H9 (cell line): Measurements from ENCODE around the gene DHRS4L2. TPM values are rescaled to one million over a fixed set of nuclear protein-coding genes. Genes with fewer than 3 reads are reported as not detected.
"Not testable (repeated sequence)": the region's sequence is repeated elsewhere in the genome, so short reads cannot be mapped to it uniquely, and the experiment has no call there.

Experiments used
- DNase-seq: peaks from one replicate; pipeline ENCODE4 v3.0.0-alpha.2; 2017
- H2AFZ ChIP-seq: one replicate; pipeline ENCODE4 v1.6.1; 2013; ENCODE audit warnings: mild to moderate bottlenecking, low read length, control low read depth, moderate library complexity
- H2AK5ac ChIP-seq: 2 replicates; pipeline ENCODE4 v1.6.1; 2013; ENCODE audit warnings: low read length, control low read depth, mixed read lengths; ENCODE audit not compliant: insufficient read length
- H2BK120ac ChIP-seq: one replicate; pipeline ENCODE4 v1.6.1; 2013; ENCODE audit warnings: low read depth, mild to moderate bottlenecking, low read length, control low read depth, inconsistent platforms; ENCODE audit not compliant: poor library complexity, severe bottlenecking
- H2BK12ac ChIP-seq: 2 replicates; pipeline ENCODE4 v1.6.1; 2013; ENCODE audit warnings: low read length, control low read depth, mixed read lengths, low read depth; ENCODE audit not compliant: insufficient read length
- H2BK15ac ChIP-seq: 2 replicates; pipeline ENCODE4 v1.6.1; 2013; ENCODE audit warnings: low read depth, low read length, control low read depth
- H2BK20ac ChIP-seq: one replicate; pipeline ENCODE4 v1.6.1; 2013; ENCODE audit warnings: low read depth, mild to moderate bottlenecking, low read length, control low read depth, inconsistent platforms; ENCODE audit not compliant: poor library complexity, severe bottlenecking
- H2BK5ac ChIP-seq: 2 replicates; pipeline ENCODE4 v1.6.1; 2013; ENCODE audit warnings: low read length, control low read depth, mixed read lengths; ENCODE audit not compliant: insufficient read length
- H3K14ac ChIP-seq: 2 replicates; pipeline ENCODE4 v1.6.1; 2013; ENCODE audit warnings: low read length, control low read depth; ENCODE audit not compliant: insufficient read depth
- H3K18ac ChIP-seq: 2 replicates; pipeline ENCODE4 v1.6.1; 2013; ENCODE audit warnings: low read depth, mild to moderate bottlenecking, mixed read lengths, low read length, control low read depth; ENCODE audit not compliant: insufficient read length
- H3K23ac ChIP-seq: 2 replicates; pipeline ENCODE4 v1.6.1; 2013; ENCODE audit warnings: low read length, control low read depth, mixed read lengths, low read depth; ENCODE audit not compliant: insufficient read length
- H3K23me2 ChIP-seq: 2 replicates; pipeline ENCODE4 v1.6.1; 2013; ENCODE audit warnings: low read depth, mild to moderate bottlenecking, mixed read lengths, low read length, control low read depth; ENCODE audit not compliant: insufficient read length, poor library complexity, severe bottlenecking
- H3K27ac ChIP-seq: 2 replicates; pipeline ENCODE4 v1.5.1; 2013; ENCODE audit warnings: low read length, control low read depth, mixed read lengths, low read depth; ENCODE audit not compliant: insufficient read length
- H3K27me3 ChIP-seq: 2 replicates; pipeline ENCODE4 v1.6.1; 2013; ENCODE audit warnings: low read length, control low read depth, inconsistent platforms; ENCODE audit not compliant: insufficient read depth
- H3K4ac ChIP-seq: 2 replicates; pipeline ENCODE4 v1.6.1; 2013; ENCODE audit warnings: low read depth, mild to moderate bottlenecking, control low read depth, inconsistent platforms, low read length, moderate library complexity
- H3K4me1 ChIP-seq: 2 replicates; pipeline ENCODE4 v1.6.1; 2013; ENCODE audit warnings: low read length, control low read depth, inconsistent platforms; ENCODE audit not compliant: insufficient read depth
- H3K4me2 ChIP-seq: 2 replicates; pipeline ENCODE4 v1.6.1; 2013; ENCODE audit warnings: low read length, control low read depth, mixed read lengths; ENCODE audit not compliant: insufficient read length, insufficient read depth
- H3K56ac ChIP-seq: 2 replicates; pipeline ENCODE4 v1.6.1; 2013; ENCODE audit warnings: low read depth, mild to moderate bottlenecking, mixed read lengths, low read length, control low read depth; ENCODE audit not compliant: insufficient read length
- H3K79me1 ChIP-seq: 2 replicates; pipeline ENCODE4 v1.6.1; 2013; ENCODE audit warnings: low read depth, mild to moderate bottlenecking, moderate library complexity, low read length, control low read depth, inconsistent platforms; ENCODE audit not compliant: insufficient read depth, poor library complexity, severe bottlenecking
- H3K79me2 ChIP-seq: 2 replicates; pipeline ENCODE4 v1.6.1; 2013; ENCODE audit warnings: low read length, control low read depth, inconsistent platforms; ENCODE audit not compliant: insufficient read depth
- H3K9ac ChIP-seq: 2 replicates; pipeline ENCODE4 v1.6.1; 2013; ENCODE audit warnings: low read length, control low read depth, mixed read lengths; ENCODE audit not compliant: insufficient read length; ENCODE audit errors: extremely low read depth
- H3K9me3 ChIP-seq: one replicate; pipeline ENCODE4 v1.6.1; 2013; ENCODE audit warnings: low read depth, low read length, inconsistent platforms; ENCODE audit not compliant: control insufficient read depth
- H3T11ph ChIP-seq: one replicate; pipeline ENCODE4 v1.6.1; 2013; ENCODE audit warnings: mild to moderate bottlenecking, low read length, control low read depth, inconsistent platforms
- H4K20me1 ChIP-seq: one replicate; pipeline ENCODE4 v1.6.1; 2013; ENCODE audit not compliant: control insufficient read depth, insufficient read length, insufficient read depth
- H4K5ac ChIP-seq: 2 replicates; pipeline ENCODE4 v1.6.1; 2013; ENCODE audit warnings: low read depth, mild to moderate bottlenecking, mixed read lengths, low read length, control low read depth; ENCODE audit not compliant: insufficient read length
- H4K8ac ChIP-seq: replicated peaks from 2 replicates; pipeline ENCODE4 v1.6.1; 2013; ENCODE audit warnings: low read length, control low read depth, mixed read lengths, low read depth; ENCODE audit not compliant: insufficient read length
- H4K91ac ChIP-seq: 2 replicates; pipeline ENCODE4 v1.6.1; 2013; ENCODE audit warnings: low read depth, mild to moderate bottlenecking, moderate library complexity, mixed read lengths, low read length, control low read depth; ENCODE audit not compliant: insufficient read length
- H3K27ac Mint-ChIP-seq, 3 experiments: 2 replicates in 2 of 3; 3 replicates in 1 of 3; pipeline ENCODE4 v1.8.0; 2020 to 2021; ENCODE audit warnings: mixed read lengths in 3 of 3, mild to moderate bottlenecking in 1 of 3, moderate library complexity in 1 of 3
- H3K27me3 Mint-ChIP-seq: 2 replicates; pipeline ENCODE4 v1.8.0; 2021; ENCODE audit warnings: low read depth, mild to moderate bottlenecking, moderate library complexity, mixed read lengths
- H3K36me3 Mint-ChIP-seq, 3 experiments: 2 replicates in 2 of 3; 3 replicates in 1 of 3; pipeline ENCODE4 v1.8.0; 2020 to 2021; ENCODE audit warnings: low read depth in 3 of 3, mixed read lengths in 3 of 3; ENCODE audit not compliant: insufficient read depth in 1 of 3
- H3K4me1 Mint-ChIP-seq, 2 experiments: 2 replicates each; pipeline ENCODE4 v1.8.0; 2020; ENCODE audit warnings: mixed read lengths in 2 of 2
- H3K4me3 Mint-ChIP-seq, 2 experiments: 2 replicates in 1 of 2; 3 replicates in 1 of 2; pipeline ENCODE4 v1.8.0; 2020 to 2021; ENCODE audit warnings: mild to moderate bottlenecking in 2 of 2, mixed read lengths in 2 of 2, moderate library complexity in 1 of 2
- H3K9me3 Mint-ChIP-seq, 2 experiments: 2 replicates in 1 of 2; 3 replicates in 1 of 2; pipeline ENCODE4 v1.8.0; 2020; ENCODE audit warnings: mild to moderate bottlenecking in 2 of 2, mixed read lengths in 2 of 2, moderate library complexity in 1 of 2
- WGBS: extraction: QIAGEN DNeasy Blood & Tissue Kit; methylation state at CpG from one replicate; pipeline ENCODE4 v1.1.7; 2013; ENCODE audit warnings: missing lambda C conversion rate, low lambda C conversion rate, mixed read lengths; ENCODE audit not compliant: insufficient read length; ENCODE audit errors: extremely low coverage; 5-methylcytosine and 5-hydroxymethylcytosine counted together
- total RNA-seq: library from RNA; stranded (reverse); gene quantifications from 2 replicates; pipeline ENCODE4 v1.2.1, GENCODE V29; 2021

The DHRS4L2 gene
- total RNA-seq, 1 experiment from 2014 or later, result 10.2 TPM

DNA sequence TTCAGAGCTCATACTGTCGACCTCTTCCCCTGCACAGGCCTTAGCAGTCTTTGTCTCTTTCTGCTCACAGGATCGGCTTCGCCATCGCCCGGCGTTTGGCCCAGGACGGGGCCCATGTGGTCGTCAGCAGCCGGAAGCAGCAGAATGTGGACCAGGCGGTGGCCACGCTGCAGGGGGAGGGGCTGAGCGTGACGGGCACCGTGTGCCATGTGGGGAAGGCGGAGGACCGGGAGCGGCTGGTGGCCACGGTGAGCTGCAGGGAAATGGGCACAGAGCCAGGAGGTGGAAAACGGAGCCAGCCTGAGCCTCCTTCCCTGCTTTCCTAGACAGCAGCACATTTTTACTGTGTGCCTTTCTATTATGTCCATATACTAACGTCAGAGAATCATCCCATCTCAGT lies 33.8 kb upstream of the DHRS4L2 start:
- H3K27me3 ChIP-seq, H3K23ac ChIP-seq, H3K23me2 ChIP-seq, H3K4ac ChIP-seq, H3K79me2 ChIP-seq, H4K20me1 ChIP-seq, H3K36me3 Mint-ChIP-seq, H2BK20ac ChIP-seq, H4K91ac ChIP-seq, H2AFZ ChIP-seq, H2BK120ac ChIP-seq, H3K14ac ChIP-seq, H3K18ac ChIP-seq, H3K4me2 ChIP-seq, H4K5ac ChIP-seq, H2BK12ac ChIP-seq, DNase-seq, H3T11ph ChIP-seq, H3K9ac ChIP-seq, H3K4me3 Mint-ChIP-seq, H3K56ac ChIP-seq, H3K27me3 Mint-ChIP-seq, H3K4me1 ChIP-seq, H2BK5ac ChIP-seq, H2BK15ac ChIP-seq, H3K9me3 ChIP-seq, H3K27ac ChIP-seq, H4K8ac ChIP-seq, H3K9me3 Mint-ChIP-seq, H3K79me1 ChIP-seq, H2AK5ac ChIP-seq: not testable (repeated sequence)
- Mint-ChIP-seq H3K27ac (peak overlapping the region in 1 of 3 experiments; percentile 55; a peak in 1 of 7 replicates), H3K4me1 (peaks cover 23 to 25% of the 10 kb centered on the region in 2 experiments)
- WGBS, result no CpG with 5 or more reads among the region's 20 CpGs

DNA sequence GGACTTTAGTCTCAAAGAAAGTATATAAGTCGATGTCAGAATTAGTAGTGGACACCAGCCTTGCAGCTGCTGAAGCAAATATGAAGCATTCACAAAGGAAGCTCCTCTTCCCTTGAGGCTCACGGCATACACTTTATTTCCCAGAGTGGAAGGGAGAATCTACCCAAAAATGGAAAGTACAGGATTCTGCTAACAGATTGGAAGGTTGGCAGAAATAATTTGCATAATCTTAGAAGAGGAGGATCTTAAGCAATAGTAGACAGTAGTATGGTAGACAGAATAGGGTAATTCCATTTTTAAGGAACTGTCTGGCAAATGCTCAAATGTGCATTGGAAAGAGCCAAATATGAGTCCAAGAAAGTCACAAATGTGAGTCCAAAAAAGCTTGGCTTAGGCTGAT lies 32.9 kb upstream of the DHRS4L2 start:
- H2BK12ac ChIP-seq, H3K36me3 Mint-ChIP-seq, H3K9me3 Mint-ChIP-seq, H3K56ac ChIP-seq, H3K4me2 ChIP-seq, H4K91ac ChIP-seq, H3K27me3 ChIP-seq, H3K27ac Mint-ChIP-seq, H2BK120ac ChIP-seq, H2BK15ac ChIP-seq, H3K18ac ChIP-seq, H3K4ac ChIP-seq, H3K23me2 ChIP-seq, H3K27ac ChIP-seq, DNase-seq, H2AFZ ChIP-seq, H3K23ac ChIP-seq, H4K20me1 ChIP-seq, H3T11ph ChIP-seq, H3K4me1 ChIP-seq, H4K5ac ChIP-seq, H3K9ac ChIP-seq, H4K8ac ChIP-seq, H2BK5ac ChIP-seq, H3K9me3 ChIP-seq, H3K4me3 Mint-ChIP-seq, H3K79me1 ChIP-seq, H2AK5ac ChIP-seq, H2BK20ac ChIP-seq, H3K27me3 Mint-ChIP-seq, H3K14ac ChIP-seq, H3K79me2 ChIP-seq: not testable (repeated sequence)
- H3K4me1 Mint-ChIP-seq, result peaks cover 23 to 25% of the 10 kb centered on the region in 2 experiments
- no CpG with 5 or more reads among the region's 2 CpGs for WGBS
